ENCODE results near the gene VPS37B. TPM values are rescaled to one million over a fixed set of nuclear protein-coding genes. Genes with fewer than 3 reads are reported as not detected.
"Not testable (repeated sequence)": the region's sequence is repeated elsewhere in the genome, so short reads cannot be mapped to it uniquely, and the experiment has no call there.

The VPS37B gene, protein sequence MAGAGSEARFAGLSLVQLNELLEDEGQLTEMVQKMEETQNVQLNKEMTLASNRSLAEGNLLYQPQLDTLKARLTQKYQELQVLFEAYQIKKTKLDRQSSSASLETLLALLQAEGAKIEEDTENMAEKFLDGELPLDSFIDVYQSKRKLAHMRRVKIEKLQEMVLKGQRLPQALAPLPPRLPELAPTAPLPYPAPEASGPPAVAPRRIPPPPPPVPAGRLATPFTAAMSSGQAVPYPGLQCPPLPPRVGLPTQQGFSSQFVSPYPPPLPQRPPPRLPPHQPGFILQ
- 34.9 TPM for polyA plus RNA-seq (2012; ENCODE audit: insufficient read depth, insufficient read length, low read depth)

- peak; percentile 85 for DNase-seq
- H3K4me3 ChIP-seq (ENCODE audit: low read depth, low read length) = peak within 1 kb of the TSS; percentile 97
- no peak for TF ChIP-seq CTCF (IDR thresholded peaks at IDR 0.05; ENCODE audit: low read depth, low read length)
- peaks cover 9% of the 10 kb centered on the region for H3K4me1 ChIP-seq
- peaks cover 3% of the 10 kb centered on the region; the same call in 1 of the 2 replicates for H3K9me3 ChIP-seq
- no peaks in the 10 kb centered on the region for H3K36me3 ChIP-seq
- H3K27me3 ChIP-seq = 0 out of 2 replicates have a peak, but pooled peaks cover 4% of the 10 kb centered on the region
Observed at GRCh38 chr12:122895704-122896636, at the start of gene VPS37B. Gene VPS37B (minus strand): TSS chr12:122896124. CDS start chr12:122896062, 62 bp downstream.

GRCh38 chr12:122944605-122945592 lies 49.0 kb upstream of the VPS37B start:
- DNase-seq = no peak
- no peak for TF ChIP-seq CTCF (IDR thresholded peaks at IDR 0.05; ENCODE audit: low read depth, low read length)
- H3K4me3 ChIP-seq (ENCODE audit: low read depth, low read length) = no peak overlapping the region
- H3K4me1 ChIP-seq = no peaks in the 10 kb centered on the region
- H3K9me3 ChIP-seq = no peaks in the 10 kb centered on the region
- H3K27me3 ChIP-seq = no peaks in the 10 kb centered on the region
- no peaks in the 10 kb centered on the region for H3K36me3 ChIP-seq

DNA sequence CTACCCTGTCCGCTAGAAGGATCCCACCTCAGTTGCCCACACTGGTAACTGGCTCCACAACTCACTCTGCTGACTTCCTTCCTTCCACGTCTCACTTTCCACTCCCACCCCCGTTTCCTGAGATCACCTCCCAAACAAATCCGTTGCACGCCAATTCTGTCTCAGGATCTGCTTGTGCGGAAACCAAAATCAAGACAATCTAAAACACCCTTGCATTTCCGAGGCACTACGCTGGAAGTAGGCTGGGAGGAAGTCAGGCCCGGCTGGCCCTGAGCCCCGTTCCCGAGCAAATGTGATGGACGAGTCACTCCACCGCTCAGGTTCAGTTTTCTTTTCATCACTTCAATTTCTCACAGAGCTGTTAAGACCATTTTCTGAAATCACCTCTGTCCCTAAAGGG lies 47.3 kb upstream of the VPS37B start:
- H3K4me1 ChIP-seq = no peaks in the 10 kb centered on the region

DNA sequence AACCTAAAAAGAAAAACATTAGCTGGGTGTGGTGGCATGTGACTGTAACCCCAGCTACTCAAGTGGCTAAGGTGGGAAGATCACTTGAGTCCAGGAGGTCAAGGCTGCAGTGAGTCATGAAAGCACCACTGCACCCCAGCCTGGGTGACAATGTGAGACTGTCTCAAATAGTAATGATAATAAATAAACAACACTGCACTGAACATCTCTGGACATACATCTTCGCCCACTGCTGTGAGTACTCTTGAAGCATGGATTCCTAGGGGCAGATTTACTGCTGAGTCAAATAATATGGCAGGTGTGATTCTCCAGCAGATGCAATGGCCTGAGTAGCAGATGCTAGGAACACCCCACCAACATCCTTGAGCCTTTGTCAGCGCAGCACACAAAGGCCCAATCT lies 46.7 kb upstream of the VPS37B start:
- TF ChIP-seq CTCF (IDR thresholded peaks at IDR 0.05; ENCODE audit: low read depth, low read length) = no peak
- H3K9me3 ChIP-seq = no peaks in the 10 kb centered on the region
- no peaks in the 10 kb centered on the region for H3K36me3 ChIP-seq
- DNase-seq = no peak
- no peaks in the 10 kb centered on the region for H3K4me1 ChIP-seq
- H3K4me3 ChIP-seq (ENCODE audit: low read depth, low read length) = no peak overlapping the region
- no peaks in the 10 kb centered on the region for H3K27me3 ChIP-seq

More for the DNA sequence above, 47.3 kb upstream of the VPS37B start:
- no peak overlapping the region for H3K4me3 ChIP-seq (ENCODE audit: low read depth, low read length)
- no peaks in the 10 kb centered on the region for H3K9me3 ChIP-seq
- no peaks in the 10 kb centered on the region for H3K36me3 ChIP-seq
- TF ChIP-seq CTCF (IDR thresholded peaks at IDR 0.05; ENCODE audit: low read depth, low read length) = no peak
- DNase-seq = no peak
- H3K27me3 ChIP-seq = no peaks in the 10 kb centered on the region

GRCh38 chr12:122941351-122941750 lies 45.4 kb upstream of the VPS37B start:
- H3K36me3 ChIP-seq; H3K9me3 ChIP-seq; H3K27me3 ChIP-seq; H3K4me3 ChIP-seq (ENCODE audit: low read depth, low read length); DNase-seq; H3K4me1 ChIP-seq: not testable (repeated sequence)

DNA sequence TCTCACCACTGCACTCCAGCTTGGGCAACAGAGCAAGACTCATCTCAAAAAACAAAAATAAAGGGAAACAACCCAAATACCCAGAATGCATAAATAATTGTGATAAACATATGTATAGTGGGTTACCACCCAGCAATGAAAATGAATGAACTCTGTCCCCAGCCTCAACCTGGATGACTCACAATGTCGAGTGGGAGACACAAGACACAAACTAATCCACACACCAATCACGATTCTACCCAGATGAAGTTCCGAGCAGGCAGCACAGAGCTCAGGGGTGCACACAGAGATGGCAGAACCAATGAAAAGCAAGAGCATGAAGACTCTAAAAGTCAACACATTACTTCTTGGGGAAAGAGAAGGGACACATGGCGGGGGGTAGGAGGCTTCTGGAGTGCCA lies 43.2 kb upstream of the VPS37B start:
- H3K9me3 ChIP-seq = no peaks in the 10 kb centered on the region
- H3K27me3 ChIP-seq = no peaks in the 10 kb centered on the region
- H3K4me1 ChIP-seq = no peaks in the 10 kb centered on the region
- TF ChIP-seq CTCF (IDR thresholded peaks at IDR 0.05; ENCODE audit: low read depth, low read length) = no peak
- DNase-seq = no peak
- H3K4me3 ChIP-seq (ENCODE audit: low read depth, low read length) = no peak overlapping the region
- H3K36me3 ChIP-seq = no peaks in the 10 kb centered on the region

Data from BE2C (cell line).